NOMO-1 (cell line): ENCODE results near the gene RNU6-7.
A peak's percentile ranks its signal among the peaks of the same experiment; 100 is the strongest.

Experiments
- DNase-seq, 2 experiments: peaks; one replicate each; lab custom pipeline; 2025; ENCODE audit not compliant: unreplicated experiment in 2 of 2; lab: John Stamatoyannopoulos, UW

RNU6-7 gene

GRCh38 chr14:32203928-32204357 lies 2.1 kb downstream of the RNU6-7 start:
- DNase-seq = no peak

DNA sequence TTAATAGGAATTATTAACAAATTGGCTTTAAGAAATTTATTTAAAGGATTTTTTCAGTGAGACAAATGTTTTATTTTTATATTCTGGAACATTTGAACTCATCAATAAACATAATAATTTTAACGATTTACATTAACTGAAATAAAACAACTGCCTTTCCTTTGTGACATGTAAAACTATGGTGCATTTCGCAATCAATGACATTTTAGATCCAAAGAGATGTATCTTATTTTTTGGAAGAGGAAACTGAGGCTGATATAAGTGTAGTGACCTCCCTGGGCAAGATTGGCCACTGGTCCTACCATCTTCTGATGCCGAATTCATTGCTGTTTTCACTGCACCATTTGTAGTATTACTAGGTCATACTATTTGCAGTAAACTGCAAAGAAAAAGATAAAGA lies 3.7 kb downstream of the RNU6-7 start:
- no peak for DNase-seq

DNA sequence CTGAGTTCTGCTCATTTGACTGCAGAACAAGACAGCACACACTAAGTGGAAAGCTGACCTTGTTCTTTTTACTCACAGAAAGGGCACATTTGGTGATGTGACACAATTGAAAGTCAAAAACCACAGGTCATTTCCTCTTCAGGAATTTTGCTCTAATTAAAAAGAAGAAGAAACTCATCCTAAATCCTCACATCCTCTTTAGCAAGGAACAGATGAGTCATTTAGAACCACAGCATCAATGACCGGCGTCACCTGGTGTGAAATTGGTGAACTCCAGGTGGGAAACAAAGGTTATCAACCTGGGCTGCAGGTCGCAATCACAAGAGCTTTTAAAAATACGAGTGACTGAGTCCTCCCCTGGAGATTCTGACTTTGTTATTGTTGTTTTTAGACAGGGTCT lies 4.1 kb downstream of the RNU6-7 start:
- peak in 1 of 2 experiments; percentile 32 for DNase-seq

- DNase-seq = no peak
Measured at GRCh38 chr14:32206552-32206951, 4.7 kb downstream of the RNU6-7 start.

GRCh38 chr14:32208490-32208889 lies 6.6 kb downstream of the RNU6-7 start:
- DNase-seq = no peak

GRCh38 chr14:32209471-32209870 lies 7.6 kb downstream of the RNU6-7 start:
- no peak for DNase-seq

DNA sequence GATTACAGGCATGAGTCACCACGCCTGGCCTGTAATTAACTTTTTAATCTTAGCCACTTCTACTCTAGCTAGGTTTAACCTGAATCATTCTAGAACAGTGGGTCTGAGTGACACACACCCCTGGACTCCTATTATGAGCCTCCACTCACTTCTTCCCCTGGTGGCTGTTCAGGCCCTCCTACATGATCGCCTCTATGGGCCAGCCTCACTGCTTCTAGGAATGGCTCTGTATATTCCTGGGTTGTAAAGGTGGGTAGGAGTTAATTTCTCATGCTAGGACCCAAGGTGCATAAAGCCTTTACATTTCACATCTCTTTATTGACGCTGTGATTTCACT lies 9.2 kb downstream of the RNU6-7 start:
- DNase-seq = no peak

GRCh38 chr14:32212833-32213232 lies 11.0 kb downstream of the RNU6-7 start:
- no peak for DNase-seq

DNA sequence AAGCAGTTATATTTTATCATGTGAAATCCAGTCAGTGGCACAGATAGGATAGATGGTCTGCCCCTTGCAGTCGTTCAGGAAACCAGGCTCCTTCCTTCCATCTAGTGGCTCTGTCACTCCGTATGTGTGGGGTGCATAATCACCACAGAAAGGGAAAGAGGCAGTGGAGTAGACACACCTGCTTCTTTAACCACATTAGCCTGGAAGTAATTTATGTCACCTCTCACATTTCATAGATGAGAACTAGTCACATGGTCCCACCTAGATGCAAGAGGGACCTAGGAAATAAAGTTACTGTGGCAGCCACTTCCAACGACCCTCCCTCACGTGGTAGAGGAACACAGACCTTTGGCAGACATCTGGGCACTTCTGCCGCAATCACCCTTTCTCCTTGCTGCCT lies 15.5 kb downstream of the RNU6-7 start:
- DNase-seq = no peak

GRCh38 chr14:32224737-32225377 lies 23.0 kb downstream of the RNU6-7 start:
- DNase-seq = no peak

DNA sequence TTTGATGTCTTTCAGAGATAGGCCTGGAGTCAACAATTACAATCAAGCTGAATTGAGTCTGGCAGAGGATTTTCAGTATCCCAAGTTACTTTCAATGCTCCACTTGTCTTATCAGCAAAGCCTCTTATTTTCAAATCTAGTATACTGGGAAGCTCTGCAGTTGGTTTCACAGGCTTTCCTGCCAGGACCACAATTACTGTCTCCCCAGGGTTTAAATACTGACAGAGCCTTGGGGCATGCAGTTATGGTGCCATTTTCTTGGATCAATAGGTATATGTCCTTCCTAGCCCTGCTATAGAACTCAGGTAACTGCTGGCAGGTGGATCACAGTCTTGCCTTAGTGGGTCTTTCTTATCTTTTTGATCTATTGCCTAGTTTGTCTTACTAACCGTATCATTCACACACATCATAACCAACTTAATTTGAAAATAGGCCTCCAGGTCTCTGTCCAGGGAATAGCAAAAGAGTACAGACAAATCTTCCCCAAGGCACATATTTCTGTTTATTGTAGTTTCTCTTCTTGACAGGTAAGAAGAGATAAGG lies 23.6 kb downstream of the RNU6-7 start:
- no peak for DNase-seq

- no peak for DNase-seq
Measured at GRCh38 chr14:32226056-32226455, 24.2 kb downstream of the RNU6-7 start.

DNA sequence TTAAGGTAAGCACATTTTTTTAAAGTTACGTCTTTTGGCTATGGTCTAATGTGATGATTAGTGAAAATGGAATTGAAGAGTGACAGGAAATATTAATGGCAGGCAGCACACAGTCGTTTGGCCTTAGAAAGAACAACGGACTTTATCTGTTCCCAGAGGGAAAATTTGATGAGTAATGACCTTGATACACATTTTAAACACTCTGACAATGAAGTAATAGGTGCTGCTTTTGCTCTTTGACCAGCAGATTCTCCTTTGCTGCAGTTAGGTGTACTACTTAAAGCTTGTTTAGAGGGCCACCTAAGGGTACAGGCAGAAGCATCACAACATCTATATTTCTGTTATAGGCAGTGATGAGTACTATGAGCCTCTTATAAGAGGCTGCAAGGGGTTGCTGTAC lies 28.3 kb downstream of the RNU6-7 start:
- DNase-seq = no peak

DNA sequence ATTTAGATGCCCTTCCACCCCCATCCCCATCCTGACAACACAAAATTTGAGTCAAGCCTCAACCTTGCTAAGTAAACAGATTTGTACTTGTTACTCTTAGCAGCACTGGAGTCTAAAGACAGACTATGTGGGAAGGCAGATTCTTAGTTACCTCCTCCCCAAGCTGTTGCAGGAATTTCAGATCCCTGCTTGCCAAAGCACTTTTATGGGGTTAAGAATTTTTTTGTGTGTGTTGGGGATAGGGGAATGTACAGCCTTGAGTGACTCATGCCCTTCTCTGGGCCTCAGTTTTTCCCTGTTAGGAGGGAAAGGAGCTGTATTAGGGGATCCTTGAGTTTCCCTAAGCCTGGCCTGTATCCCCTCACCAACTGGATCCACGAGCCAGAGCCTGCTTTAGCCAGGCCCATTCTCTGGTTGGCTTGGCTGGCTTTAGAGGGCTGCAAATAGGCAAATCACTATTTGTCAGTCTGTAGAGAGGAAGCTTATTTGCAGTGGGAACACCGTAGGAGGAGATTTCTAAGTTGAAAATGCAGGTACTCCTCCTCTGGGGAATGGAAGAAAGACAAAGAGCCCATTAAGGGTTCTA lies 28.9 kb downstream of the RNU6-7 start:
- no peak for DNase-seq

DNA sequence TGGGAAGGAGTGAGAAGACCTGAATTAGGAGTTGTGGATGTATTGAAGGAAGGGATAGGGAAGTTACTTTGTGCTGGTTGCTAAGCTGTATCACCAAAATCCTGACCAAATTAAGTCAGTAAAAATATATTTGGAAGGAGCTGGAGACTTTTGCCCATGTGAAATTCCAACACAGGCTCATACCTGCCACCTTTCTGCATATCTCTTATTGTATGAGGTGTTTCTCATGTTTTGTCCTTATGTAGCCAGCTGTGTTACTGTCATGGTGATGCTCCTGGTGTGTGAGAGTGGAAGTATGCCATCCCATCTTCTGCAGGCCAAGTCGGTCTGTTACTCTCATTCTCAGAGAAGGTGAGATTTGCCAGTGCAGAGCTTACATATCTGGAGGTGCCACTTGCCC lies 30.6 kb downstream of the RNU6-7 start:
- DNase-seq = no peak

- no peak for DNase-seq
Measured at GRCh38 chr14:32233260-32233659, 31.4 kb downstream of the RNU6-7 start.

GRCh38 chr14:32244404-32244803 lies 42.6 kb downstream of the RNU6-7 start:
- DNase-seq = no peak

DNA sequence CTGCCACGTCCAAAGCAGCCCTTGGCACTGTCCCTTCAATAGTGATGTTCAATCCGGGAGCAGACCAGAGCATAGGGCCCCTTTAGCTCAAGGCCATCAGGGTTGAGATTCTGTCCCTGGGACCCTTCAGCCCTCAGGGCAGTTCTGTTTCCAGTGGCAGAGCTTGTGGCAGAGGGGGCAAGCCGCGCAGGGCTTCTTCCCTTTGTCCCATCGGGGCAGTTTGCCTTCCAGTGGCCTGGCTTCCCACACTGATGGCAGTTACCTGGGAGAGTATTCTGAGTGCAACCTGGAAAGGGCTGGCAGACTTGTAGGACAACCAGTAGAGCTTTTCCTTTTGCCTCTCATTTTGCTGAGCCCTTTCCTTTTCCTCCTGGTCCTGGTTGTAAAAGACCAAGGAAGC lies 44.9 kb downstream of the RNU6-7 start:
- DNase-seq = no peak

- DNase-seq = no peak
Measured at GRCh38 chr14:32249371-32249770, 47.5 kb downstream of the RNU6-7 start.

- no peak for DNase-seq
Measured at GRCh38 chr14:32249780-32250179, 47.9 kb downstream of the RNU6-7 start.

DNA sequence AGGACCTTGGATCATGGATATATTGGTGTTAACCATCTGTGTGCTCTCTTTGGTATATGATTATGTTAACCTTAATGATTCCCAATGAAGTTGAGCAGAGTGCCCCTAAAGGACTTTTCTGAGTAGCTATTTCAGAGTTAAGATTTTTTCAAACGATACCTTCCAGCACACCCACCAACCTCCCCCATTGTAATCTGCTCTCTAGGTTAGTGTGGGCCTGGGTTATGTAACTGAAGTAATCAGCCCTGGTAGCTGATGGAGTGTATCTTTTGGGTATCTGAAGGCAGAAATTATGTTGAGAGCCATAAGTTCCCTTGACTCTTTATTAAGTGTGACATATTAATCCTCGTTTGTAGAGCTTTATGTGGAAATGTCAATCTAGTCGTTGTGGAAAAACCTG lies 48.8 kb downstream of the RNU6-7 start:
- DNase-seq = no peak

DNA sequence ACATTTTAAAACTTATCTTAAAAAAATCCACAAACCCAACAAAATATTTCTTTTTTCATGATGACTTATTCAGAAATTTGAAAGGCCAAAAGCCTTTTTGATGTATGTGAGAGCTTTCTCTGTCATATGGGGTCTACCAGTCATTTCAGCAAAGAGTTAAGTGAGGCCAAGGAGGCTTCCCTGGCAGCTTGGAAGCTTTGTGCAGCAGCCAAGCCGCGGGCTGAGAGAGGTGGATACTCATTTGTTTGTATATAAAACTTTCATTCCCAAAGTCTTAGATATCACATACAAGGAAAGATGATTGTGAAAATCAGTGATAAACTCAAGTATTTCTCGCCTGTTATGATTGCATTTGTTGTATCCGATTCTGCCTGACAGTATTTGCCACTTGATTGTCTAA lies 49.7 kb downstream of the RNU6-7 start:
- no peak for DNase-seq
